ENCODE measurements around the gene CEP57L1. TPM values are rescaled to one million over a fixed set of nuclear protein-coding genes. Genes with fewer than 3 reads are reported as not detected.

Gene CEP57L1
- total RNA-seq, 1 experiment from 2014 or later: 20.7 TPM

DNA sequence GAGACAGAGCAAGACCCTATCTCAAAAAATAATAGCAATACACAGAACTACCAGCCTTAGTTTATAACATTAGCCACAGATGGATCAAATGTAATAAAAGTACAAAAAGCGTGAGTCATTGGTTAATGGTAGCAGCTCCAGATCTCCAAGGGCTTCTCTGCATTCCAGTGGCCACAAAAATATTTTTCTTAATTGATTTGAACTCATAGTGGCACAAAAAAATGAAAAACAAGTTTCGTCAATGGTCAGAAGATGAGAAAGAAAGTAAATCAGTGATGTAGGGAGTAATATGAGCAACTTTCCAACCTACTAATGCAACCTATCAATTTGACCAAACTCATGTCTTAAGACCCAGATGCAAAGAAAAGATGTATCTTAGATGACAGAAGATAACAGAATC is 79.6 kb downstream of the CEP57L1 start:
- Histone ChIP-seq H3K4me1 (ENCODE audit: control insufficient read depth in 1 of 2, insufficient read depth in 2 of 2, low read length in 2 of 2) (no peaks in the 10 kb centered on the region), H3K79me2 (ENCODE audit: insufficient read depth, low read length) (no peaks in the 10 kb centered on the region), H3K4me3 (replicated peaks in 1 of 2; ENCODE audit: low read depth in 1 of 2, low read length in 2 of 2) (no peak overlapping the region), H3K9me2 (ENCODE audit: insufficient read depth) (no peaks in the 10 kb centered on the region), H3K27ac (ENCODE audit: low read depth, low read length) (no peak overlapping the region), H3K36me3 (ENCODE audit: control insufficient read depth in 1 of 2, insufficient read depth in 2 of 2, low read length in 2 of 2) (no peaks in the 10 kb centered on the region), H3K9ac (ENCODE audit: low read length) (no peak overlapping the region), H3K27me3 (ENCODE audit: insufficient read depth, low read length) (no peaks in the 10 kb centered on the region), H3K9me3 (ENCODE audit: control insufficient read depth in 1 of 2, insufficient read depth in 1 of 2, low read depth in 1 of 2, low read length in 2 of 2) (no peaks in the 10 kb centered on the region), H4K20me1 (ENCODE audit: insufficient read depth) (no peaks in the 10 kb centered on the region), H2AFZ (ENCODE audit: low read depth, low read length, poor library complexity, severe bottlenecking) (no peak overlapping the region), H3K4me2 (ENCODE audit: low read length) (no peak overlapping the region)
- no peak for ATAC-seq
- TF ChIP-seq CEBPB (IDR thresholded peaks at IDR 0.05; ENCODE audit: low read depth): no peak
- no peak for TF ChIP-seq EZH2 (IDR thresholded peaks at IDR 0.05)
- no peak for TF ChIP-seq POLR2A (IDR thresholded peaks at IDR 0.05; ENCODE audit: borderline replicate concordance, extremely low read depth, insufficient read depth, insufficient read length)
- no peak for TF ChIP-seq FOSL1 (IDR thresholded peaks at IDR 0.05; ENCODE audit: low read depth)
- TF ChIP-seq ELF1 (IDR thresholded peaks at IDR 0.05; ENCODE audit: borderline replicate concordance, low read depth): no peak
- TF ChIP-seq, protein P1, sequence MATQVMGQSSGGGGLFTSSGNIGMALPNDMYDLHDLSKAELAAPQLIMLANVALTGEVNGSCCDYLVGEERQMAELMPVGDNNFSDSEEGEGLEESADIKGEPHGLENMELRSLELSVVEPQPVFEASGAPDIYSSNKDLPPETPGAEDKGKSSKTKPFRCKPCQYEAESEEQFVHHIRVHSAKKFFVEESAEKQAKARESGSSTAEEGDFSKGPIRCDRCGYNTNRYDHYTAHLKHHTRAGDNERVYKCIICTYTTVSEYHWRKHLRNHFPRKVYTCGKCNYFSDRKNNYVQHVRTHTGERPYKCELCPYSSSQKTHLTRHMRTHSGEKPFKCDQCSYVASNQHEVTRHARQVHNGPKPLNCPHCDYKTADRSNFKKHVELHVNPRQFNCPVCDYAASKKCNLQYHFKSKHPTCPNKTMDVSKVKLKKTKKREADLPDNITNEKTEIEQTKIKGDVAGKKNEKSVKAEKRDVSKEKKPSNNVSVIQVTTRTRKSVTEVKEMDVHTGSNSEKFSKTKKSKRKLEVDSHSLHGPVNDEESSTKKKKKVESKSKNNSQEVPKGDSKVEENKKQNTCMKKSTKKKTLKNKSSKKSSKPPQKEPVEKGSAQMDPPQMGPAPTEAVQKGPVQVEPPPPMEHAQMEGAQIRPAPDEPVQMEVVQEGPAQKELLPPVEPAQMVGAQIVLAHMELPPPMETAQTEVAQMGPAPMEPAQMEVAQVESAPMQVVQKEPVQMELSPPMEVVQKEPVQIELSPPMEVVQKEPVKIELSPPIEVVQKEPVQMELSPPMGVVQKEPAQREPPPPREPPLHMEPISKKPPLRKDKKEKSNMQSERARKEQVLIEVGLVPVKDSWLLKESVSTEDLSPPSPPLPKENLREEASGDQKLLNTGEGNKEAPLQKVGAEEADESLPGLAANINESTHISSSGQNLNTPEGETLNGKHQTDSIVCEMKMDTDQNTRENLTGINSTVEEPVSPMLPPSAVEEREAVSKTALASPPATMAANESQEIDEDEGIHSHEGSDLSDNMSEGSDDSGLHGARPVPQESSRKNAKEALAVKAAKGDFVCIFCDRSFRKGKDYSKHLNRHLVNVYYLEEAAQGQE (IDR thresholded peaks at IDR 0.05; ENCODE audit: low read depth): no peak
- no peak for TF ChIP-seq RAD21 (IDR thresholded peaks at IDR 0.05; ENCODE audit: low read depth)
- TF ChIP-seq SRF (IDR thresholded peaks at IDR 0.05; ENCODE audit: low read depth): no peak
- no peak for TF ChIP-seq EZH2phosphoT487 (IDR thresholded peaks at IDR 0.05; ENCODE audit: borderline replicate concordance)
- no peak for TF ChIP-seq TCF7L2 (IDR thresholded peaks at IDR 0.05; ENCODE audit: borderline replicate concordance, extremely low read depth, insufficient read depth, insufficient read length)
- TF ChIP-seq, protein P2, sequence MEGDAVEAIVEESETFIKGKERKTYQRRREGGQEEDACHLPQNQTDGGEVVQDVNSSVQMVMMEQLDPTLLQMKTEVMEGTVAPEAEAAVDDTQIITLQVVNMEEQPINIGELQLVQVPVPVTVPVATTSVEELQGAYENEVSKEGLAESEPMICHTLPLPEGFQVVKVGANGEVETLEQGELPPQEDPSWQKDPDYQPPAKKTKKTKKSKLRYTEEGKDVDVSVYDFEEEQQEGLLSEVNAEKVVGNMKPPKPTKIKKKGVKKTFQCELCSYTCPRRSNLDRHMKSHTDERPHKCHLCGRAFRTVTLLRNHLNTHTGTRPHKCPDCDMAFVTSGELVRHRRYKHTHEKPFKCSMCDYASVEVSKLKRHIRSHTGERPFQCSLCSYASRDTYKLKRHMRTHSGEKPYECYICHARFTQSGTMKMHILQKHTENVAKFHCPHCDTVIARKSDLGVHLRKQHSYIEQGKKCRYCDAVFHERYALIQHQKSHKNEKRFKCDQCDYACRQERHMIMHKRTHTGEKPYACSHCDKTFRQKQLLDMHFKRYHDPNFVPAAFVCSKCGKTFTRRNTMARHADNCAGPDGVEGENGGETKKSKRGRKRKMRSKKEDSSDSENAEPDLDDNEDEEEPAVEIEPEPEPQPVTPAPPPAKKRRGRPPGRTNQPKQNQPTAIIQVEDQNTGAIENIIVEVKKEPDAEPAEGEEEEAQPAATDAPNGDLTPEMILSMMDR (IDR thresholded peaks at IDR 0.05 in 2 of 3, conservative IDR thresholded peaks at IDR 0.05 in 1 of 3; ENCODE audit: borderline replicate concordance in 1 of 3, insufficient read depth in 1 of 3, low read depth in 2 of 3, low read length in 2 of 3): no peak
- TF ChIP-seq, protein P3, sequence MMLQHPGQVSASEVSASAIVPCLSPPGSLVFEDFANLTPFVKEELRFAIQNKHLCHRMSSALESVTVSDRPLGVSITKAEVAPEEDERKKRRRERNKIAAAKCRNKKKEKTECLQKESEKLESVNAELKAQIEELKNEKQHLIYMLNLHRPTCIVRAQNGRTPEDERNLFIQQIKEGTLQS (IDR thresholded peaks at IDR 0.05): no peak
- TF ChIP-seq POLR2AphosphoS5 (IDR thresholded peaks at IDR 0.05; ENCODE audit: low read depth, low read length): no peak
- no peak for TF ChIP-seq ZNF274 (IDR thresholded peaks at IDR 0.05; ENCODE audit: low read depth, low read length)
- ChIA-PET RAD21 (ENCODE audit: low non-redundant PET in 1 of 2, low total read pairs in 2 of 2, uncharacterized antibody in 2 of 2, unreplicated experiment in 2 of 2) (no interaction called here), CTCF (no interaction called here), POLR2A (no interaction called here)
- no peak for DNase-seq (ENCODE audit: low read depth, low spot score)
- intact Hi-C loops (cut with micrococcal nuclease): no loop called here
- no TSS peak for BruUV-seq (replicated peaks)

Measured in HCT116 (cell line).